Nephron progenitor cell (in vitro differentiated cells): ENCODE data around the gene MYO3A.
A peak's percentile ranks its signal among the peaks of the same experiment; 100 is the strongest.

ENCODE experiments used
- DNase-seq: peaks from one replicate; pipeline ENCODE4 v3.0.0; 2021
- H3K27ac Mint-ChIP-seq: 2 replicates; pipeline ENCODE4 v1.8.0; 2021; ENCODE audit warnings: mild to moderate bottlenecking, moderate library complexity, mixed read lengths
- H3K27me3 Mint-ChIP-seq: 2 replicates; pipeline ENCODE4 v1.8.0; 2021; ENCODE audit warnings: mild to moderate bottlenecking, low read depth, mixed read lengths; ENCODE audit not compliant: poor library complexity
- H3K36me3 Mint-ChIP-seq: 2 replicates; pipeline ENCODE4 v1.8.0; 2021; ENCODE audit warnings: low read depth, mixed read lengths
- H3K4me1 Mint-ChIP-seq: 2 replicates; pipeline ENCODE4 v1.8.0; 2021; ENCODE audit warnings: mixed read lengths
- H3K4me3 Mint-ChIP-seq: 2 replicates; pipeline ENCODE4 v1.8.0; 2021; ENCODE audit warnings: mild to moderate bottlenecking, moderate library complexity, mixed read lengths
- H3K9me3 Mint-ChIP-seq: 2 replicates; pipeline ENCODE4 v1.8.0; 2021; ENCODE audit warnings: mild to moderate bottlenecking, moderate library complexity, mixed read lengths
- TF ChIP-seq, protein P1 (sequence below): fragments of 200-600 bp; sonication (generic); IDR thresholded peaks from 2 replicates; pipeline ENCODE4 v1.5.0; 2021; ENCODE audit warnings: antibody characterized with exemption

MYO3A gene

DNA sequence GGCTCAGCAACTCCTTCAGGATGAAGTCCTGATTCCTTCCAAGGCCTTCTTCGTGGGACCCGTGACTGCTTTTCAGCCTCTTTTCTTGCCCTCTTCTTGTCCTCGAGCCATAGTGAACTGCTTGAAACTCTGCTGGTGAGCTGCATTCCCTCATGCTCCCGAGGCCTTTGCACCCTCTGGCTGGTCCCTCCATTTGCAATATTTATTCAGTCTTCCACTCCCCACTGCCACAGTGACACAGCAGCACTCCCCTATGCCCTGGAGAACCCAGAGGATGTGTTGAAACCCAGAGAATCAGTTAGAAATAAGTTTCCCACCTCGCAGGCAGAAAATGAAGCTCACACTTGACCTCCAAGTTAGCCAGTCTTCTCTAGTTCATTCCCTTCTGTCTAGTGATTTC, 260.2 kb downstream of the MYO3A start:
- Mint-ChIP-seq H3K27ac (no peak overlapping the region), H3K9me3 (peaks cover 2% of the 10 kb centered on the region), H3K4me3 (no peak overlapping the region), H3K36me3 (no peaks in the 10 kb centered on the region), H3K27me3 (peaks cover 6% of the 10 kb centered on the region), H3K4me1 (no peaks in the 10 kb centered on the region)
- TF ChIP-seq, protein P1, sequence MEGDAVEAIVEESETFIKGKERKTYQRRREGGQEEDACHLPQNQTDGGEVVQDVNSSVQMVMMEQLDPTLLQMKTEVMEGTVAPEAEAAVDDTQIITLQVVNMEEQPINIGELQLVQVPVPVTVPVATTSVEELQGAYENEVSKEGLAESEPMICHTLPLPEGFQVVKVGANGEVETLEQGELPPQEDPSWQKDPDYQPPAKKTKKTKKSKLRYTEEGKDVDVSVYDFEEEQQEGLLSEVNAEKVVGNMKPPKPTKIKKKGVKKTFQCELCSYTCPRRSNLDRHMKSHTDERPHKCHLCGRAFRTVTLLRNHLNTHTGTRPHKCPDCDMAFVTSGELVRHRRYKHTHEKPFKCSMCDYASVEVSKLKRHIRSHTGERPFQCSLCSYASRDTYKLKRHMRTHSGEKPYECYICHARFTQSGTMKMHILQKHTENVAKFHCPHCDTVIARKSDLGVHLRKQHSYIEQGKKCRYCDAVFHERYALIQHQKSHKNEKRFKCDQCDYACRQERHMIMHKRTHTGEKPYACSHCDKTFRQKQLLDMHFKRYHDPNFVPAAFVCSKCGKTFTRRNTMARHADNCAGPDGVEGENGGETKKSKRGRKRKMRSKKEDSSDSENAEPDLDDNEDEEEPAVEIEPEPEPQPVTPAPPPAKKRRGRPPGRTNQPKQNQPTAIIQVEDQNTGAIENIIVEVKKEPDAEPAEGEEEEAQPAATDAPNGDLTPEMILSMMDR: no peak
- DNase-seq: no peak

DNA sequence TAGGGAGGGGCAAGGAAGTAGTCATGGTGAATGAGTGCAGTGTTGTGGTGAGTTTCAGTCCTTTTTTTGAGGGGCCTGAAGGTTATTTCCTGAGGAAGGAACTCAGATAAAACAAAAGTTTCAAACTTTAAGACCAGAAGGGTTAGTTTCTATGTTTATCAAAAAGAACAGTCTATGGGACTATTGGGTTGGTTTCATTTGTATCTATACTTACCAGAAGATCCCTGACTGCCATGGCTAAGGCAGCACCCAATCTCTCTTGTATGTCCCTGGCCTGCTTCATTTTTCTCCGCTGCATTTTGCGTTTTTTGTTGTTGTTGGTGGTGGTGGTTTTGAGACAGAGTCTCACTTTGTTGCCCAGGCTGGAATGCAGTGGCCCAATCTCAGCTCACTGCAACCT, 263.2 kb downstream of the MYO3A start:
- Mint-ChIP-seq H3K27me3 (peaks cover 4% of the 10 kb centered on the region), H3K27ac (no peak overlapping the region), H3K4me1 (no peaks in the 10 kb centered on the region), H3K4me3 (no peak overlapping the region), H3K36me3 (no peaks in the 10 kb centered on the region), H3K9me3 (no peaks in the 10 kb centered on the region)
- no peak for DNase-seq
- TF ChIP-seq, protein P1: no peak

DNA sequence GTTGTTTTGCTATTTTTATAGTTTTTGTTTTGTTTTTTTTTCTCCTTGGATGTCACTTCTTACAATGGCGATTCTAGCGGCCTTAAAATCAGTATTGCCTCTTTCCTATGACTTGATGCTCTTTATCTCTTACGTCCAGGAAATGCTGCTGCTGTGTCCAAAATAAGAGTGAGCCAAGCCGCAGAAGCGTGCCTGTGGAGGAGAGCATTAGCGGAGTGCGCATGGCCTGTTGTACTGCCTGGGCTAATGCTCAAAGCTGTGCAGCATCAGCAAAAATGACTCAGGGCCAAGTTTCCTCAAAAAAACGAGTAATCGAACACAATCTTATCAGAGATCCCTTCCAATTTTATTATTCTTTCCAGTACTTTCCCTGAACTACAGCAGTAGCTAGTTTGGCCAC, 264.1 kb downstream of the MYO3A start:
- DNase-seq: no peak
- no peak overlapping the region for H3K4me3 Mint-ChIP-seq
- TF ChIP-seq, protein P1: no peak
- no peaks in the 10 kb centered on the region for H3K4me1 Mint-ChIP-seq
- no peaks in the 10 kb centered on the region for H3K9me3 Mint-ChIP-seq
- no peak overlapping the region for H3K27ac Mint-ChIP-seq
- no peaks in the 10 kb centered on the region for H3K36me3 Mint-ChIP-seq
- H3K27me3 Mint-ChIP-seq: peaks cover 3% of the 10 kb centered on the region

DNA sequence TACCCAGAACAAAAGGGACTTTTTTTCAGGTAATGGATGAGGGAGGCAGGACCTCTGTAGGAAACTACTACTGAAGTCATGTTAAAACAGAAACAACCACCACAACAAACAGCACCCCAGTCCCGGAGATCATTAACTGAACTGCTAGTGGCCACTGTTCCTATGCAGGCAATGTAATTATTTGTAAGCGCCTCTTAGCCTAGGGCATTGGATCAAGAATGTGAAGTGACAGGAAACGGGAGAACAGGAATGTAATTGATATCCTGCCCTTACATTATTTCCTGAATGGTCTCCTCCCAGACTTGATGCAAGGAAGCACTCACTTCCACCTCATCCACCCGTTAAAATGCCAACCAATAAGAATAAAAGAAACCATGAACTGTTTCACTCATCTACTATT, 265.8 kb downstream of the MYO3A start:
- TF ChIP-seq, protein P1: no peak
- peaks cover 17% of the 10 kb centered on the region for H3K27me3 Mint-ChIP-seq
- H3K27ac Mint-ChIP-seq: no peak overlapping the region
- H3K4me1 Mint-ChIP-seq: no peaks in the 10 kb centered on the region
- no peak for DNase-seq
- H3K4me3 Mint-ChIP-seq: no peak overlapping the region
- no peaks in the 10 kb centered on the region for H3K9me3 Mint-ChIP-seq
- no peaks in the 10 kb centered on the region for H3K36me3 Mint-ChIP-seq

DNA sequence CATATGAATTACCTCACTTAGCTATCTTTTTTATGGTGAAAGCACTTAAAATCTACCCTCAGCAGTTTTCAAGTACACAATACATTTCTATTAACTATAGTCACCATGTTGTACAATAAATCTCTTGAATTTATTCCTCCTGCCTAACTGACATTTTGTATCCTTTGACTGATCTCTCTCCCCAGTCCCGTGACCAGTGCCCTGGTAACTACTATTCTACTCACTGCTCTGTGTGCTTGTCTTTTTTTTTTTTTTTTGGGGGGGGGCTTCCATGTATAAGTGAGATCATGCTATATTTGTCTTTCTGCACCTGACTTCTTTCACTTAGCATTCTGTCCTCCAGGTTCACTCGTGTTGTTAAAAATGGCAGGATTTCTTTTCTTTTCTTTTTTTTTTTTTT, 271.2 kb downstream of the MYO3A start:
- Mint-ChIP-seq H3K27ac (no peak overlapping the region), H3K27me3 (peaks cover 19% of the 10 kb centered on the region), H3K9me3 (no peaks in the 10 kb centered on the region), H3K4me1 (no peaks in the 10 kb centered on the region), H3K36me3 (no peaks in the 10 kb centered on the region), H3K4me3 (no peak overlapping the region)
- DNase-seq: no peak
- TF ChIP-seq, protein P1: no peak

DNA sequence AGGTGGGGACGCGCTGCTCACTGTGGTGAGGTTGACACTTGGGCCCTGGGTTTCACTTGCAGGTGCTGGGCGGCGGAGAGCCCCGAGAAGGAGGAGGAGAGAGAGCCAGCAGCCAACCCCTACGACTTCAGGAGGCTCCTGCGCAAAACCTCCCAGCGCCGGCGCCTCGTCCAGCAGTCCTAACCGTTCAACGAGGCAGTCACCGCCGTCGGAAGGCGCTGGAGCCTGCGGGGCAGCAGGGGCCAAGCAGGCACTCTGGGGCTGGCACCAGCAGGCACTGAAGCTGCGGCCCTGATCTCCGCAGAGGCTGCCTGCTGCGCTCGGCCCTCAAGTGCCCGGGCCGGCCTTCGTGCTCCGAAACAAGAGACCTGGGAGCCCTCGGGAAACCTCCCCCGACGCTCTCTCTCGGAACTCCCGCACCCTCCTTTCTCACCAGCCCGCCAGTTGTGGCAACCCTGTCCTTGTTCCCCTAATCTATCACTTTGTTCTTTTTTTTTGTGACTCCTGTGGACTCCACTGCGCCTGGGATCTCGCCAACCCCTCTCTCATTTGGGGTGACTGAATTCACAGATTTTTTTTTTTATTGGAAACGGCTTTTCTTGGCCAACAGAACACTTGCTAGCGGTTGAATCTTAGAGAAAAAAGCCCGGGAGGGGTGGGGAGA, 277.9 kb downstream of the MYO3A start:
- Mint-ChIP-seq H3K9me3 (peaks cover 3% of the 10 kb centered on the region), H3K36me3 (no peaks in the 10 kb centered on the region), H3K4me1 (peaks cover 27% of the 10 kb centered on the region), H3K27ac (no peak overlapping the region), H3K4me3 (no peak overlapping the region), H3K27me3 (no peaks in the 10 kb centered on the region)
- peak; percentile 44 for DNase-seq
- TF ChIP-seq, protein P1: no peak
